Brain microvascular endothelial cell (primary cell): ENCODE measurements around the gene DOCK9.

Experiments used
- DNase-seq: peaks from one replicate; pipeline ENCODE4 v3.0.0-alpha.2; 2020
- H3K27ac ChIP-seq: fragments of 250-450 bp; sonication (Bioruptor Pico); 2 replicates; pipeline ENCODE4 v1.5.1; 2020; ENCODE audit warnings: mild to moderate bottlenecking, moderate library complexity
- H3K27me3 ChIP-seq: fragments of 250-450 bp; sonication (Bioruptor Pico); replicated peaks from 2 replicates; pipeline ENCODE4 v1.5.1; 2020; ENCODE audit warnings: mild to moderate bottlenecking
- H3K36me3 ChIP-seq: fragments of 250-450 bp; sonication (Bioruptor Pico); replicated peaks from 2 replicates; pipeline ENCODE4 v1.5.1; 2020; ENCODE audit warnings: mild to moderate bottlenecking
- H3K4me3 ChIP-seq: 2 replicates; pipeline ENCODE4 v1.5.1; 2011; ENCODE audit warnings: low read depth, mild to moderate bottlenecking, control low read depth, low read length, moderate library complexity
- CTCF ChIP-seq: IDR thresholded peaks from 2 replicates; pipeline ENCODE4 v1.5.1; 2011; ENCODE audit warnings: low read depth, mild to moderate bottlenecking, moderate library complexity, low read length, control low read depth, inconsistent platforms; ENCODE audit errors: missing control alignments
- in situ Hi-C: cut with HindIII; loops from 2 replicates; pipeline ENCODE4 v1.10.0; 2017; ENCODE audit warnings: low sequenced_read_pairs, low pct_ligation_motif_present

Gene DOCK9

DNA sequence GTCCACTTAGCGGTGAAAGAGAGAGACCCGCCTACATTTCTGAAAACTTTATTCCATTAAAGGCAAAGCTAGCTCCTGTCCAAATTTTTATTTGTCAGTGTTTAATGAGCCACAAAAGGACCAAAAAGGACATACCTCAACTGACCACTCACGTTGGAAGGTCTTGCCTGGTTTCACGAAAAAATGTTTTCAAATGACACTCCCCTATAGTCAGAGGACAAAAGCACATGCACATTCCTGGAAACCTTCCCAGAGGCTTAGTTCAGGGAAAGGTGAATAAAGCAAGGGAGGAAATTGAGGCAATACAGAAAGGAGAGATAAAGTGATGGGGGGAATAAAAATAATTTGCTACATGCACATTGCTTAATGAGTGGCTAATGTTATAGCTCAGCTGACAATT lies 55.6 kb downstream of the DOCK9 start:
- H3K36me3 ChIP-seq: no peaks in the 10 kb centered on the region
- no peak overlapping the region for H3K27ac ChIP-seq
- H3K4me3 ChIP-seq: no peak overlapping the region
- DNase-seq: no peak
- H3K27me3 ChIP-seq: no peaks in the 10 kb centered on the region
- in situ Hi-C loops: no loop called here
- no peak for TF ChIP-seq CTCF

- no peak overlapping the region for H3K4me3 ChIP-seq
- H3K36me3 ChIP-seq: no peaks in the 10 kb centered on the region
- H3K27ac ChIP-seq: no peak overlapping the region
- no peaks in the 10 kb centered on the region for H3K27me3 ChIP-seq
- DNase-seq: no peak
- no peak for TF ChIP-seq CTCF
- in situ Hi-C loops: no loop called here
Observed at GRCh38 chr13:98921786-98922185, 56.1 kb downstream of the DOCK9 start.

DNA sequence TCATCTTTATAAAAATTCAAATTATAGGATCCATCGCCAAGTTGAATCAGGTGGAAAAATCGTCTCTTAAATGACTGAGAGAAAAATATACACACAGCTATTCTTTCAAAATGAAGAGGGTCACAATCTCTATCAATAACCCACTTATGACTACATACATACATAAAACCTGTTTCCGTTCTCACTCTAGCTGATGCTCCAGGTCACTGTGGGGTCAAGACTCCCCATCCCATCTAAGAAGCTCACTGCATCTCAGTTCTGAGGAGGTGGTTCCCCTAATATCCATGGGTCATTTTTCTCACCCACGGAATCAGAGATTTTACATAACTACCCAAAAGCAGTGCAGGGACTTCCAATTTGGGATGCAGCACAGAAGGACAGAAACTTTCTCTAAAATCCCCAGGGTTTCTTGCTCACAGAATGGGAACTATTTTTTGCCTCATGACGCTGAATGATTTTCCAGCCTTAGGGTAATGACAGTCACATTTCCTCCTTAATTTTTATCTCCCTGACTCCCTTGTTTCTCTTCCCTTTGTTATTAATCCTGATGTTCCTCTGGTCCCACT lies 56.8 kb downstream of the DOCK9 start:
- no peak overlapping the region for H3K4me3 ChIP-seq
- TF ChIP-seq CTCF: no peak
- H3K36me3 ChIP-seq: no peaks in the 10 kb centered on the region
- no peak overlapping the region for H3K27ac ChIP-seq
- no peak for DNase-seq
- in situ Hi-C loops: no loop called here
- H3K27me3 ChIP-seq: no peaks in the 10 kb centered on the region

- no peak for DNase-seq
- no peak for TF ChIP-seq CTCF
- in situ Hi-C loops: no loop called here
- Histone ChIP-seq H3K27me3 (no peaks in the 10 kb centered on the region), H3K27ac (no peak overlapping the region), H3K4me3 (no peak overlapping the region), H3K36me3 (no peaks in the 10 kb centered on the region)
Observed at GRCh38 chr13:98919566-98919965, 58.3 kb downstream of the DOCK9 start.

DNA sequence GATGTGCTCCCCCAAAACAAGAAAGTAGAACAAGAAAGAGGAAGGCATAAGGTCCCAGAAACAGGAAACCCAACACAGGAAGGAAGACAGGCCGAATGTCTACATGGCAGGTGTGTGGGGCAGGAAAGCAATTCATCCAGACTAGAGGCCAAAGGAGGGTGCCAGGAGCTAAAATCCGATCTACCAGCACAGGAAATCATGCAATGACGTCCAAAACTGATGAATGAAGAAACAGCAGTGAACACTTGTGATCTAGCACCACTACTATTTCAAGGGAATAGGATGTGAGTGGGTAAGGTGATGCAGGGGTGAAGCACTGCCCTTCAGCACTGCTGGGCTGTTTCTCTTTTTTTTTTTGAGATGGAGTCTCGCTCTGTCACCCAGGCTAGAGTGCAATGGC lies 59.1 kb downstream of the DOCK9 start:
- no peak for DNase-seq
- TF ChIP-seq CTCF: no peak
- Histone ChIP-seq H3K27ac (no peak overlapping the region), H3K27me3 (no peaks in the 10 kb centered on the region), H3K36me3 (no peaks in the 10 kb centered on the region), H3K4me3 (no peak overlapping the region)
- in situ Hi-C loops: no loop called here

- DNase-seq: no peak
- Histone ChIP-seq H3K27me3 (no peaks in the 10 kb centered on the region), H3K27ac (no peak overlapping the region), H3K4me3 (no peak overlapping the region), H3K36me3 (no peaks in the 10 kb centered on the region)
- no peak for TF ChIP-seq CTCF
- in situ Hi-C loops: no loop called here
Observed at GRCh38 chr13:98917116-98917515, 60.7 kb downstream of the DOCK9 start.
